SKM-1 (cell line): ENCODE results near the gene C20orf141.
"Not testable (repeated sequence)": the region's sequence is repeated elsewhere in the genome, so short reads cannot be mapped to it uniquely, and the experiment has no call there.

Source experiments
- DNase-seq: peaks from one replicate; lab custom pipeline; 2025; ENCODE audit not compliant: unreplicated experiment; lab: John Stamatoyannopoulos, UW

C20orf141 gene

GRCh38 chr20:2799688-2800520, 14.9 kb upstream of the C20orf141 start:
- no peak for DNase-seq

- peak; percentile 27 for DNase-seq
These were observed 14.1 kb upstream of the C20orf141 start, which contains the start of gene CPXM1 for GRCh38 chr20:2800521-2801285. TSS of gene CPXM1 (minus strand) at chr20:2800627. CDS start at chr20:2800572, 55 bp downstream.

- no peak for DNase-seq
These were observed 13.5 kb upstream of the C20orf141 start for GRCh38 chr20:2801286-2801728.

GRCh38 chr20:2804041-2804828, 10.6 kb upstream of the C20orf141 start:
- no peak for DNase-seq

GRCh38 chr20:2804852-2805688, 9.7 kb upstream of the C20orf141 start:
- no peak for DNase-seq

GRCh38 chr20:2805689-2806350, 9.0 kb upstream of the C20orf141 start:
- no peak for DNase-seq

- DNase-seq = no peak
These were observed 8.5 kb upstream of the C20orf141 start for GRCh38 chr20:2806351-2806701.

GRCh38 chr20:2807019-2807418, 7.8 kb upstream of the C20orf141 start:
- no peak for DNase-seq

- DNase-seq = not testable (repeated sequence)
These were observed 6.9 kb upstream of the C20orf141 start for GRCh38 chr20:2807929-2808328.

- no peak for DNase-seq
These were observed 5.1 kb upstream of the C20orf141 start for GRCh38 chr20:2809690-2810089.

- DNase-seq = no peak
These were observed 2.6 kb upstream of the C20orf141 start for GRCh38 chr20:2812189-2812588.

- DNase-seq = no peak
These were observed 711 bp upstream of the C20orf141 start for GRCh38 chr20:2814076-2814475.

GRCh38 chr20:2815242-2815900, 584 bp downstream of the C20orf141 start:
- no peak for DNase-seq

GRCh38 chr20:2816030-2816582, 1.3 kb downstream of the C20orf141 start, which contains the start of gene TMEM239:
TSS of gene TMEM239 (plus strand) at chr20:2816364. CDS start at chr20:2816555, 191 bp downstream.
- no peak for DNase-seq

- DNase-seq = no peak
These were observed 2.0 kb downstream of the C20orf141 start for GRCh38 chr20:2816583-2817340.

- no peak for DNase-seq
These were observed 2.5 kb downstream of the C20orf141 start for GRCh38 chr20:2817341-2817726.

GRCh38 chr20:2817891-2818595, 3.3 kb downstream of the C20orf141 start:
- no peak for DNase-seq
